DMS153 treated with DMSO at 0.1 percent for 48 hours (cell line): ENCODE data around the gene F7.

Source experiments
- DNase-seq: peaks from one replicate; lab custom pipeline; 2025; ENCODE audit not compliant: unreplicated experiment; lab: John Stamatoyannopoulos, UW

Gene F7

DNA sequence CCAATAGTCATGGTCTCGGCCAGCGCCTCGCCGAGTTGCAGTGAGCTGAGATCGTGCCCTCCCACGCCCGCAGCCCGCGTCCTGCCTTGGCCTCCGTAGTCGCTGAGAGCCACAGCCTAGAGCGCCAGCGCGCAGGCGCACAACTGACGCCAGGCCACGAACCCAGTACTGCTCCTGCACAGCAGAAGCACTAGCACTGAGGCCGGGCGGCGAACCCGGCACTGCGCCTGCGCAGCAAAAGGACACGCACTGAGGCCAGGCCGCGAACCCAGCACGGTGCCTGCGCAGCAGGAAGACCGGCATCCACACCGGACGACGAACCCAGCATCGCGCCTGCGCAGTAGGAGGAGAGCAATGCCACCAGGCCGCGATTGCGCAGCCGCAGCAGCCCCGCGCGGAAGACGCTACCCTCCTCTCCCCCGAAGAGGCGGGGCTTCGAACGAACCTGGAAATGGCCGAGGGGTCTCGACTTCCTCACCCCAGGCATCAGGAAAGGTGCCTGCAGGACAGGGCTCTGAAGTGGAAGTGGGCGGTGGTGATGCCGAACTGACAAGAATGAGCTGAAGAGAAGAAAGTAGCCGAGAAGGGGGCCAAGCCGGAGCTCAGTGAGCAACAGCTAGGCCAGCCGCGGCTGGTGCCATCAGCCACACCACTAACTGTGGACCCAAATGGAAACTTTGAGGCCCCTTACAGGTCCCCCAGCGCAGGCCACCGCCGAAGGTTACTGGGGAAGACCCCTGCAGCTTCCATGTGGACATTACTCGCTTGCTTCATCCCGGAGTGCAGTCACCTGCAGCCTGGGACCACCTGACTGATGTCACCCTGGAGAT is 24.5 kb downstream of the F7 start:
- DNase-seq: no peak

DNA sequence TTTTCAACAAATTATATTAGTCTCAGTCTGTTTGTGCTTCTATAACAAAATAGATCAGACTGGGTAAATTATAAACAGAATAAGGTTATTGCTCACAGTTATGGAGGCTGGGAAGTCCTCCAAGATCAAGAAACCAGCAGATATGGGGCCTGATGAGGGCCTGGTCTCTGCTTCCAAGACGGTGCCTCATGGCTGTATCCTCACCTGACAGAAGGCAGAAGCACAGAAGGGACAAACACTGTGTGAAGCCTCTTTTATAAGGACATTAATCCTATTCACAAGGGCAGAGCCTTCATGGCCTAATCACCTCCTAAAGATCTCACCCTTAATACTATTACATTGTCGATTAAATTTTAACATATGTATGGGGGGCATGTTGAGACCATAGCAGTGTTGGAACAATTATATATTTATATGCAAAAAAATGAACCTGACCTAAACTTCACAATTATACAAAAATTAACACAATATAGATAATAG is 29.7 kb downstream of the F7 start:
- DNase-seq: no peak

GRCh38 chr13:113137691-113138298 is 32.2 kb downstream of the F7 start:
- DNase-seq: no peak

GRCh38 chr13:113138792-113139551 is 33.4 kb downstream of the F7 start:
- no peak for DNase-seq

- no peak for DNase-seq
Measured at GRCh38 chr13:113139577-113139976, 34.0 kb downstream of the F7 start.

DNA sequence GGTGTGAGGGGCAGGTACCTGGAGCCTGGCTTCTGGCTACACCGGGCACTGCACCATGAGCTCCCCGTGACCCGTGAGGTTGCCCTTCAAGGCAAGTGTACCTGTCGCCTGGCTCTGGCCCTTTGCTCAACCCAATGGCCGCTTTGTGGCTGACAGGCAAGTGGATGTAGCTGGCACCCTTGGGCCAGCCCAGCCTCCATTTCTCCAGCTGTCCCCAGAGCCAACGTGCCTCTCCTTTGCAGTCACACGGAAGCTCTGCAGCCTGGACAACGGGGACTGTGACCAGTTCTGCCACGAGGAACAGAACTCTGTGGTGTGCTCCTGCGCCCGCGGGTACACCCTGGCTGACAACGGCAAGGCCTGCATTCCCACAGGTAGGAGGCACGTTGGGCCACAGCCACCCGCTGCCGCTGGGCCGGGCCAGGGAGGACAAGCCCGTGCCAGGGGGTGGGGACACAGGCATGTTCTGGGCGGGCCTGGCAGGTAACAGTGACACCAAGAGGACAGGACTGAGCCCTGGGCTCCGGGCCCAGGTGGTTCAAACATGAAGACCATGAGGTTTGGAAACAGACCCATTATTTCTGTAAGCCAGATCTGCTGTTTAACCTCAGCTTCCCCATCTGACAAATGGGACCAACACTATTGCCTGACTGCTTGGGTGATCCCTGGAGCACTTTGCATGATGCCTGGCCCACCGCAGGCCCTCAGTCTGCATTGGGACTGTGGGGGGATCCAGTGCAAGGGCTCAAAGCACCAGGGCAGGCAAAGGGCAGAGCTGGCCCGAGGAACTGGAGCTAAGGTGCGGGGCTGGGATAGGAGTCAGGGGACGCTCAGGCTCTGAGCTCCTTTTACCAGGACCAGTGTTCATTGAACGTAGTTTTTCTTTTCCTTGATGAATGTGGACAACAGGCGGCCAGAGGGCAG is 35.3 kb downstream of the F7 start:
- DNase-seq: no peak

DNA sequence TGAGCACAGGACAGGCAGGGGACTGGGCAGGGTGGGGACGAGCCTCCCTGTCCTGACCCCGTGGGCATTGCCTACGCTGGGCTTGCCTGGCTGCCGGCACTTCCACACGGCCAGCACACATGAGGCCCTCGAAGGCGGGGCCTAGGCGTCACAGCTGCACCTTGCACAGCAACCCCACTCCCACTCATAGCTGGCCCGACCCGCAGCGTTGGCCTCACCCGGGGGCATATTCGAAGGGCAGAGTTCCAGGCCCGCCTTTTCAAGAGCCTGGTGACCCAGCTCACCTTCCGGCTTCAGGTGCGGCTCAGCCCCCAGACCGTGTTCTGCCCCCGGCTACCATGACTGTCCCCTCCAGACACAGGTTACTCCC is 36.0 kb downstream of the F7 start:
- no peak for DNase-seq

DNA sequence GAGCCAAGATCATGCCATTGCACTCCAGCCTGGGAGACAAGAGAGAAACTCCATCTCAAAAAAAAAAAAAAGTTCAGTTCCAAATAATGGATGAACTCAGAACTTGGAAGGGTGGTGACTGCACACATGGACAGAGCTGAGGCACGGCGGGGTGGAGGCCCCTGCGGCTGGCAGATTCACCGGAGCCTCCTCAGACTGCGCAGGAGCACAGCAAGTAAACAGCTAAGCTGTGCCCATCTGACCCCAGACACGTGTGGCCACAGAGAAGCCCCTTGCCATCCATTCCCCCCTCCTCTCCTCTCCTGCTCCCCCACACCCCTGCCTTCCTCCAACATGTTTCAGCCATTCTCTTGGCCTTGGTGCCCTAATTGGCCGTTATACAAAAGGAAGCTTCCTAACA is 37.3 kb downstream of the F7 start:
- DNase-seq: no peak

DNA sequence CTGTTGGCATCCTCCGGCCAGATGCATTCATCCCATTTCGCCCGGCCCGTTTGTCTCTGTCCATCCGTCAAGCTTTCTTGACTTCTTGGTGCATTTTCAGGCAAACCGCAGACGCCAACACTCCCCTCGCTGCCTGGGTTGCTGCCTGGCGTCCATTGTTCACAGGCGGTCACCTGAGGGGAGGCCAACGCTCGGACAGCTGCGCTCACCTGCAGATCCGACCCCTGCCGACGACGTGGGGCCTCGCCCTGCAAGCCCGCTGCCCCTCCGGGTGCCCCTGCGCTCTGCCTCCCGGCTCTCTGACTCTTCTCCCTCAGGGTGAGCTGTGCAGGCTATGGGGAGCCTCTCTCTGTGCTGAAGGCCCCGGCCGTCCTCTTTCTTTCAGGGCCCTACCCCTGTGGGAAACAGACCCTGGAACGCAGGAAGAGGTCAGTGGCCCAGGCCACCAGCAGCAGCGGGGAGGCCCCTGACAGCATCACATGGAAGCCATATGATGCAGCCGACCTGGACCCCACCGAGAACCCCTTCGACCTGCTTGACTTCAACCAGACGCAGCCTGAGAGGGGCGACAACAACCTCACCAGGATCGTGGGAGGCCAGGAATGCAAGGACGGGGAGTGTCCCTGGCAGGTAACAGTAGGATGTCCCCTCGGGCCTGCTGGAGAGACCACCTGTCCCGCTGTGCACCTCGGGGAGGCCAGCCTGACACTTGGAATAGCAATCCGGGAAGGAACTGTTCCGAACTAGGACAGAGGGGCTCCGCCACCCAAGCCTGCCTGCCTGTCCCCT is 38.1 kb downstream of the F7 start:
- no peak for DNase-seq

GRCh38 chr13:113144255-113144629 is 38.7 kb downstream of the F7 start:
- no peak for DNase-seq

DNA sequence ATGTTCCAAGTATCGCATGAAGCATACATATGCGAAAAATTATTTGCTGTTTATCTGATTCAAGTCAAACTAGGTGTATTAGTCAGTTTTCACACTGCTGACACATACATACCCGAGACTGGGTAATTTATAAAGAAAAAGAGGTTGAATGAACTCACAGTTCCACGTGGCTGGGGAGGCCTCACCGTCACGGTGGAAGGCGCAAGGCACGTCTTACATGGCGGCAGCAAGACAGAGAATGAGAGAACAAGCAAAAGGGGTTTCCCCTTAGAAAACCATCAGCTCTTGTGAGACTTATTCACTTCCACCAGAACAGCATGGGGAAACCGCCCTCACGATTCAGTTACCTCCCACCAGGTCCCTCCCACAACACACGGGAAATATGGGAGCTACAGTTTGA is 39.9 kb downstream of the F7 start:
- no peak for DNase-seq

DNA sequence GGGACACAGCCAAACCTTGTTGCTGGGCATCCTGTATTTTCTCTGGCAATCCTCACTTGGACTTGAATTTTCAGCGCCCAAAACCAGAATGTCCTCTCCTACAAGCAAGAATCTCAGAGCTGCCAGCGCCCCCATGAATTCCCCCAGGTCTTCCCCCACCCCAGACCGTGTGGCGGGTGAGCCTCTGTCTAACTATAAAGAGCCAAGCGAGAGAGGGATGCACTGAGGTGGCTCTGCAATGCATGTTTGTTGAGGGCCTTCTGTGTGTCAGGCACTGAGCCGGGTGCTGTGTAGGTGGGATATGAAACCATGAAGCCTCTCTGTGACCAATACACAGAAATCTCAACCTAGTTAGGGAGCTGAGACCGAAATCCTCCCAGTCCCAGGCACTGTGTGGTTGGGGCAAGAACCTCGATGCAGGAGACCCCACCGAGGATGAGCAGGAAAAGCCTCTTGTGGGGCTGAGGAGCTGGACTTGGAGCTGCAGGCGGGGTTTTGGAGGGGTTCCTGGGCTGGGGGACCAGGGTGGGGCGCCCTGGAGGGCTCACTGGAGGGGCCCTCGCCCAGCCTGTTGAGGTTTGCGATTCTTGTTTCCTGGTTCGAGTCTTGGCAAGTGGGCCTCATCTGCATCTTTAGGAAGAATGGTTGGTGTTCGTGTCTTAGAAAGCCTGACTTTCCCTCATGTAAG is 40.5 kb downstream of the F7 start:
- DNase-seq: no peak

DNA sequence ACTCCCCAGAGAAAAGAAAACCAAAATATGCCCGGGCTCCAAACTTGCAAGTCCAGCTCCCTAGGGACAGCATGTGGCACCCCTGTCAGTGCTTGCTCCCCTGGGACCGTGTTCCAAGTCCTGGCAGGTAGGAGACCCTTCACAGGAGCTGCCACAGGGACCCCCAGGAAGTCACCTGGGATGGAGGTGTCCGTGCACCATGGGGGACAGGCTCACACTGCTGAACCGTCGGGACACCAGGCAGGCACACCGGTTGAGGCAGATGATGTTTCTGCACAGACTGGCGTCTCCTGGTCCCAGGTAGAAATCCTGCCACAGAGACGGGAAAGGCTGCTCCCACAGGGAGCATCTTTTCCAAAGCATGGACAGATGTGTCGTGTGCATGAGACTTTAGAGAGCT is 41.2 kb downstream of the F7 start:
- no peak for DNase-seq

DNA sequence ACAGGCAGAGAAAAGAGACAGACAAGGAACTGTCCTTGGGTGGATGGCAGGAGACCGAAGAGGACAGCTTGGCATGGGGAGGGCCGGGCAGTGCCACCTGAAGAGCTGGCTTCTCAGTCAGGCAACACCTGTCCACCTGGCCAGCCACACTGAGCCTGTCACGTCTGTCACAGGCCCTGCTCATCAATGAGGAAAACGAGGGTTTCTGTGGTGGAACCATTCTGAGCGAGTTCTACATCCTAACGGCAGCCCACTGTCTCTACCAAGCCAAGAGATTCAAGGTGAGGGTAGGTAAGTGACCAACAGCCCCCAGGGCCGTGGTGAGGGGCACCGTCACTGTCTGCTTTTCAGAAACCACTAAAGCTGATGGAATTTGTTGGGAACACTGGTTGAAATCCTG is 41.6 kb downstream of the F7 start:
- DNase-seq: no peak

GRCh38 chr13:113148407-113148806 is 42.8 kb downstream of the F7 start:
- no peak for DNase-seq

- no peak for DNase-seq
Measured at GRCh38 chr13:113148940-113149503, 43.4 kb downstream of the F7 start.

- no peak for DNase-seq
Measured at GRCh38 chr13:113149711-113150549, 44.3 kb downstream of the F7 start.
